ENCODE data around the gene SOCS3.

SOCS3 gene

DNA sequence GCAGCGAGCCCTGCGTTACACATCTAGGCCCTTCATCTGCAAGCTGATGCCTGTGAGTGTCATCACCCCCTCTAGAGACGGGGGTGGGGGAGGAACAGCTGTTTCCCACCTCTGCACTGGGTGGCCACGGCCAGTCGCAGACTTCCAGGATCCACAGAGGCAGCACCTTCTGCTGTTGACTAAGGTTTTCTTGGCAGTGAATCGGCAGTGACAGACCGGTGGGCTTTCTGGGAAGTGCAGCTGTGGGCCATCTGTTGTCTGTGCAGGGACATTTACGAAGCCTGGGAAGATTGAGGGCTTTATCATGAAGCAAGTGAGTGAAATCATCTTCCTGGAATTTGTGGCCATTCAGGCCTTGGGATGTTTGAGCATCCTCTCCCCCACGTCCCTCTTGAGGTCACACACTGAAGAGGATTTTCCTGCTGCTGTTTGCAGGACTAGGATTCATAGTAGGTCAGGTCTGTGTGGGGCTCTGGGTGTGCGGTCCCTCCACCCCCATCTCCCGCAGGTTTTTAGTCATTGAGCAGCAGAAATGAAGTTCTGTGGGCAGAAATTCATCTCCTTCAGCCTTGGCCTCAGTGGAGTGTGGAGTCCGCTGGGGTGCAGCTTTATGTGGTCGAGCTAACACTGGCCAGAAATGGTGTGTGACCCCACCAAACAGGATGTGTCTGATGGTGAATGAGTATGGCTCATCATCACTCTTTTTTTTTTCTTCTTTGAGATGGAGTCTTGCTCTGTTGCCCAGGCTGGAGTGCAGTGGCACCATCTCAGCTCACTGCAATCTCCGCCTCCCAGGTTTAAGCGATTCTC lies 30.6 kb upstream of the SOCS3 start:
- no peak for DNase-seq

DNA sequence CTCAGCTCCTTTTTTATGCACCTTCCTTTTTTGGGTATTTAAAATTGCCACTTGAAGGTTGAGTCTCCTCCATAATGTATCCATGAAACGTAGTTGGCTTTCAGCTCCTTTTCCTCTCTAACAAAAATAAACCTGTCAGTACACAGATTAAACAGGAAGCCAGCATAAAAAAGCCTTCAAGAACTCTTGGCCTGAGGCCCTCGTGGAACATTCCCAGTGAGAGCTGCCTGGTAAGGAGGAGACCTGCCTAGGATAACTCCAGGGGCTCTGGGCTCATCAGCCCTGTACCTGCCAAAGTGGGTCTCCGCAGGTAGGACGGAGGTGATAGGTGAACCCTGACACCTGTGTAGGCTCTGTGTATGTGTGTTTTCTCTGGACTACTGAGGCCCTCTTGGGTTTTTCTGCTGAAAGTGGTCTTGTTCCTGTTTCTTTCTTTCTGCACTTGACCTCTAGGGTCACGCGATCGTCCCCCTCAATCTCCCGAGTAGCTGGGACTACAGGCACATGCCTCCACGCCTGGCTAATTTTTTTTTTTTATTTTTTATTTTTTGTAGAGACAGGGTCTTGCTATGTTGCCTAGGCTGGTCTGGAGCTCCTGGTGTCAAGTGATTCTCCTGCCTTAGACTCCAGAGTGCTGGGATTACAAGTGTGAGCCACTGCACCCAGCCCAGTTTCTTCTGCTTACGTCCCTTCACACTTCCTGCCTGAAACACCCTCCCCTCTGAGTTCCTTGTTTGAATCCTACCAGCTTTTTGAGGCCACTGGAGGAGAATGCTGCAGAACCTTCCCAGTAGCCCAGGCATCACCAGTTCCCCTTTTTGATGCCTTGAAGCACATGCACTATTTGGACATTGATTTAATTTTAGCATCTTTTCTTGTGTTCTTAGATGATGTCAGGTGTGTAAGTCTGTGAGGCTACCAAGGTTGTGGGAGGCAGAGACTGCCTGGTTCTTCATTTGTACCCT lies 28.4 kb upstream of the SOCS3 start:
- peak; percentile 96 for DNase-seq

DNA sequence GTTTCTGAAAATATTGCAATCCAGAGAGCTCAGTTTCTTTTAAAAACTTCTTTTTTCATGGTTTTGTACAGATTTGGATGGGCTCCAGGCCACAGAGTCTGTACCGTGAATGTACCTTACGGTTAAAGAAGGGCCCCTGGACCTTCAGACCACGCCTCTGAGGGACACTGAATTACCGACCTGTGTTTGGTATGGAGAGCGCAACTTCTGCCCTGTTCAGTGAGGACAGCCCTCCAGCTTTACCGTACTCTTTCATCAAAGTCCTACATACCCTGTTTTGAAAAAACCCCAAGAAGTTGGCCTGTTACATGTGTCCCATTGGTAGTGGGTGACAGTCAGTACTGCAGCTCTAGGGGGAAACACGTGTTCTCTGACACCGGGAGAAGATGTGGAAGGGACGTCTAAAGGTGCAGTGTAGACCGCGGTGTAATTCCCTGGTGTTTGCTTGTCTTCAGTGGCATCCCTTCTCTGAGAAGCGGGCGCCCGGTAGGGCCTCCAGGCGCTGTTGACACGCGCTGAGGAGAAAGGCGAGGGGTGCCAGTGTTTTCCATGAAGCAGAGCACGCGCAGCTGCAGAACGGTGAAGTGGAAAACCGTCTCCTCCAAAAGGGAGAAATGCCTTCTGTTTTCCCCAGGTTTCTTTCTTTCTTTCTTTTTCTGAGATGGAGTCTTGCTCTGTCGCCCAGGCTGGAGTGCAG lies 24.8 kb upstream of the SOCS3 start:
- DNase-seq = no peak

- DNase-seq = peak; percentile 97
Measured at GRCh38 chr17:78383725-78384471, 24.0 kb upstream of the SOCS3 start.

DNA sequence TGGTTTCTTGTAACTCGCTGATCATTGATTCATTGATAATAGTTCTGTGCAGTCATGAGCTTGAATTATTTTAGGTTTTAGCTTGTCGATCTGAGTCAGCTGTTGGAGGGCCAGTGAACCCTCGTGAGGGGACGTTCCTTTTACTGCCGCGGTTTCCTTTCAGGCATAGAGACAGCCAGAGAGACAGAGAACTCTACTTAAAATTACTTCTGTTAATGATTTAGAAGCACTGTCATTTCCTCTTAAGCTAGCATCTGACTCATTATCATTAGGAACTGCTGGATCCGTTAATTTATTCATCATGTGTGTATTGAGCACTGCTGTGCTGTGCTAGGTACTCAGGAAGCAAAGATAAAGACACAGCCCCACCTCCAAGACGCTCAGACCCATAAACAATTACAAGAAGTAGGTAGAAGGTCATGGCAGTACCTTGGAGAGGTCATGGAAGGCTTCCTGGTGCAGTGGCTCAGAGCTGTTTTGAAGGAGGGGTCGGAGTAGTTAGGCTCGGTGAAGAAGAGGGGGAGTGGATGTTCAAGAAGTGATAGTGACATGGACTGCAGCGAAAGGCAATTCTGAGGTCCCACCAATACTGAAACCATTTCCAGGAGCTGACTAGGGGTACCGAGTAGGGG lies 21.8 kb upstream of the SOCS3 start:
- DNase-seq = peak; percentile 64

- no peak for DNase-seq
Measured at GRCh38 chr17:78380370-78380769, 20.5 kb upstream of the SOCS3 start.

- DNase-seq = peak; percentile 7
Measured at GRCh38 chr17:78379131-78379491, 19.2 kb upstream of the SOCS3 start.

DNA sequence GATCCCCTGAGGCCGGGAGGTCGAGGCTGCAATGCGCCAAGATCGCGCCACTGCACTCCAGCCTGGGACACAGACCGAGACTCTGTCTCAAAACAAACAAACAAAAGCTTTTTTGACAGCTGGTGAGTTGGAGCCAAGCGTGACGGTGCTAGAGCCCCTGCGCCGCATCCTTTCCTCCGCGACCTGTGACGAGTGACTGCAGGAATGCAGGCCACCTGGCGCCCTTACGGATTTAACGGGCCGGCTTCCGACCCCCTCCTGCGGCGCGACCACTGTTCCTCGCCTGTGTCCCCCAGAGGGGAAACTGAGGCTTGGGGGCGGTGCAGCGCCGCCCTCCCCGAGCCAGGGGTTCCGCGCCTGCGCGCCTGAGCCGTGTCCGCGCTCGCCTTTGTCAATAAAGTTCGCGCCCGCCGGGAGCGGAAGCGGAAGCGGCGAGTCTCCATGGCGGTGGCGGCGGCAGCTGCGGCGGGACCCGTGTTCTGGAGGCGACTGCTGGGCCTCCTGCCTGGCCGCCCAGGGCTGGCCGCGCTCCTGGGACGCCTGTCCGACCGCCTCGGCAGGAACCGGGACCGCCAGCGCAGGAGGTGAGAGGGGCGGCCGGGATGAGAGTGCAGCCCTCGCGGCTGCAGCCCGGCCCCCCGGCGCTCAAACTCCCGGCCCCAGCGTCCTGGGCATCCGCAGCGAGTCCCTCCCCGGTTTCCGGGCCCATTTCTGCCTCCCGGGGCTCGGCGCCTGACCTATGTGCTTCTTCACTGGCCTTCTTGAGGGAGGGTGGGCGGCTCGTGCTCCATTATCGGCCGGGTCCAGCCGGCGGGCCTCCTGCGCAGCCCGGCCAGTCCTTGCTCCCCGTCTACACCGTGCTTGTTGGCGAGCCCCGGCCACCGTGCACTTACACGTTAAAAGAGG lies 18.6 kb upstream of the SOCS3 start, which contains the start of gene PGS1:
TSS of gene PGS1 (plus strand) at position 425 of the 906 bp plus-strand sequence. CDS start at position 442, 17 bp downstream.
- peak; percentile 56 for DNase-seq

- no peak for DNase-seq
Measured at GRCh38 chr17:78377858-78378224, 18.0 kb upstream of the SOCS3 start.

GRCh38 chr17:78376161-78376560 lies 16.3 kb upstream of the SOCS3 start:
- no peak for DNase-seq

DNA sequence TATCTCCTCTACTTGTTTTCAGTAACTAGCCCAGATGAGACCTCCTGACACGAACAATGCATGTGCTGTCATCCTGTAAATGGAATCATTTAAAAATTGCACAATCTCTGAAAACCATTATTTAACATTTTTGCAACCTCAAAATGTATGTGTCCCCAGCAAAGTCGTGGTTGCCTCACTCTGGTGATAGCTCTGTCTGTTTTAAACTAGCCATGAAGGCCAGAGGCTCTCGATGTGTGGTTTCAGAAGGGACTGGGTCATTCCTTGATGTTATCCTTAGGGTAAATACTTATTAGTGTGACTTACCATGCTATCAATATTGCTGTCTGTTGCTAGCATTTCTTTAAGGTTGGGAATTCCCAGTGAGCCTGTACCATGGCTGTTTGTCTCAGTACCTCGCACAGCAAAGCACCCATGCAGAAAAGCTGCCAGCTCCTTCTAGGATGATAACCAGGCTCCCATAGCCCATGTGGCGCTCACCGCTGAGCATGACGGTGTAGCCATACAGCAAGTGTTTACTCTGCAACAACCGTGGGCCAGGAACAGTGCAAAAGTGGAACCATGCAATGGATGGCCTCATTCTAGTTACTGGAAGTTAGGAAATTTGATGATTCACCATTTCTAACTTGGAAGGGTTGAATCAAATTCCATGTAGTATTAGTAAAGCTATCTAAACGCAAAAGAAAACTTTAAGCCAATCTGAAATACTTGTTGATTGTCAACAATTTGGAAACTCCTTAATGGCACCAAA lies 15.7 kb upstream of the SOCS3 start:
- peak; percentile 72 for DNase-seq

DNA sequence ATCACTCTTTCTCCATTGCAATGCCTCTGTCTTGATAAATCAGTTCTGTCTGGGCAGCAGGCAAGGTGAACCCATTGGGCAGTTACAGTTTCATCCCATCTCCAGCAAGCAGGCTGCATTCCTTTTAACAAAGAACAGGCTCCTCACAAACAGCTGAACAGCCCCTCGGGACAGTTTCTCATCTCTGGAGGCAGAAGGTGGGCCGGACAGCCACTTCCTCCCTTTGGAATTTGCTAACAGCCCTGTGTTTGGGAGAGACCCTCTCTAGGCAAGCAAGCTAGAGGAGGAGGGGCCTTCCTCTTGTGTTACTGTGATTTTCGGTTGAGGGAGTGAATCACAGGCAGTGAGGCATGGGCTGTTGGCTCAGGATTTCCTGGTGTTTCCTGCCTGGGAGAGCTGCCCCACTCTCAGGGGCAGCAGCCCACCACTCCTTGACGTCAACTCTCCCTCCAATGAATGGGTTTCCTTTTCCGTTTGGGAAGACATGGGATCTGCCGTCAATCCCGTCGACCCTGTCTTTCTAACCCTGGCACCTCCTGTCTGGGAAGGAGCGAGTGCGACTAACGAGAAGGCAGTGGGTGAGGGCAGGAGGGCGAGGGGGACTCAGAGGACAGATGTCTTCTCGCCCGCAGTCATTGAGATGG lies 14.9 kb upstream of the SOCS3 start:
- no peak for DNase-seq

DNA sequence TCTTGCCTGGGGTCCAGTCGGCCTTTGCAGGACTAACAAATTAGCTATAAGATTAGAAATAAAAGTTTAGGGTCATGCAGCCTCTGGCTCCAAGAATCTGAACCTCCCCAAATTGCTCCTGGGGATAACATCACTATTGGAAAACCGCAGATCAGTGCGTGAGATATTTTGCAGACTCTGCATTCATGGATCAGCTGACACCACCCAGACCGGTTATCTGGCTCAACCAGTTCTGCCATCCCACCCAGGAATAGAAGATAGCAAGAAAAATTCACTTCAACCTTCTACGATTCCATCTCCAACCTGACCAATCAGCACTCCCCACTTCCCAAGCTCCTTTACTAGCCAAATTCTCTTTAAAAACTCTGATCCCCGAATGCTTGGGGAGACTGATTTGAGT lies 14.3 kb upstream of the SOCS3 start:
- DNase-seq = no peak

GRCh38 chr17:78372841-78373240 lies 13.0 kb upstream of the SOCS3 start:
- no peak for DNase-seq

- DNase-seq = no peak
Measured at GRCh38 chr17:78371056-78371455, 11.2 kb upstream of the SOCS3 start.

GRCh38 chr17:78369791-78370381 lies 10.0 kb upstream of the SOCS3 start:
- DNase-seq = no peak

GRCh38 chr17:78368854-78369495 lies 9.1 kb upstream of the SOCS3 start:
- DNase-seq = no peak

DNA sequence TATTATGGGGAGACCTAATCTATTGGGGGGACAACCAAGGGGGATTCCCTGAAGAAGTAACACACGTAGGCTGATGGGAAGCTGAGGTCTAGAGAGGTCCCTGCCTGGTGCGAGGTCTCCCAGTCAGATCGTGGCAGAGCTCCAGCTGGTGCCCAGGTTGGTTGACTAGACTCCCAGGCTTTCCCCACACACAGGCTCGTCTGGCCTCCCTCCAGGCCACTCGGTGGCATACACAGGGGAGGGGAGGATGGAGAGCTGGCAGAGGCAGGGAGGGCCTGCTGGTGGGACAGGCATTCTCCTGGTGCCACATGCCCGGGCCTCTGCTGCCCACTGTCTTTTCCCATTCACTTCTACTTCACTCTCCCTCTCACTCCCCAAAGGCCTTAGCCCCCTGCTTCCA lies 8.5 kb upstream of the SOCS3 start:
- no peak for DNase-seq

DNA sequence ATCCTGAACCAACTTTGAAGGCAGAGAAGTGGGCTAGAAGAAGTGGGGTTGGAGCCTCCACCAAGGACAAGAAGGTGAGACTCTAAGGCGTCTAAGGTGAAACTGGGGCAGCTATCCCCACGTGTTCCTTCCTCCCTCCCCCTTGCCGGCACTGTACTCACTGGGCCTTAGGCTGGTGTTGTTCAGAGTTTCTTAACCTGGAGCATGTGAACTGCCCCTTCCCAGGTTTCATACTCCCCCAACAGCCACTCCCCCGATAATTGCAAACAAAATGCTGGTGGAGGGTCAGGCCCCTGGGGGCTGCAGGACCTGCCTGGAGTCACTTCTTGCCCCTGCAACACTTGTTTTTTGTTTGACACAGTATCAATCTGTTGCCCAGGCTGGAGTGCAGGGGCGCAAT lies 7.3 kb upstream of the SOCS3 start:
- DNase-seq = no peak
